ENCODE data around the gene SLC9A7.
A peak's percentile ranks its signal among the peaks of the same experiment; 100 is the strongest.

Gene SLC9A7

DNA sequence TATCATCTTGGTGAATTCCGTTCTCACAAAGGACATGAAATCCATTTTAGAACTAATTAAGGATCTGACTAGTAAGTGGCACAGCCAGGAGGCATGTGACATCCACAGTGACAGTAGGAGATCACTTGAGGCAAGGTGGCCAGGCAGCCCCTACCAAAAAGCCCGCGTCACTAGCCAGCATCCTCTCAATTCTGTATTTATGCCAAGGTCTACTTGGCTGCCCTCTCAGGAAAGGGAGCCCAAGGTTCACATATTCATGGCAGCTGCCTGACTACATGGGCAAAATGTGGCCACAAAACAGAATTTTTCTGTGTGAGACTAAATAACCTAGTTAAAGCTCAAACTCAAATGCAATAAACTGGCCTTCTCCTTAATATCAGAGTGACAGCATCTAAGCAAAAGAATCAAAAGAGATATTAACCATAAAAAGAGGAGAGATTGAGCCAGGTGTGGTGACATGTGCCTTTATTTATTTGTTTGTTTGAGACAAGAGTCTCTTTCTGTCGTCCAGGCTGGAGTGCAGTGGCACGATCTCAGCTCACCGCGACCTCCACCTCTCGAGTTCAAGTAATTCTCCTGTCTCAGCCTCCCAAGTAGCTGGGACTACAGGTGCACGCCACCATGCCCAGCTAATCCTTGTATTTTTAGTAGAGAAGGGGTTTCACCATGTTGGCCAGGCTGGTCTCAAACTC lies 51.5 kb downstream of the SLC9A7 start:
- no peak for DNase-seq (ENCODE audit: low read depth in 1 of 2, low spot score in 1 of 2)

DNA sequence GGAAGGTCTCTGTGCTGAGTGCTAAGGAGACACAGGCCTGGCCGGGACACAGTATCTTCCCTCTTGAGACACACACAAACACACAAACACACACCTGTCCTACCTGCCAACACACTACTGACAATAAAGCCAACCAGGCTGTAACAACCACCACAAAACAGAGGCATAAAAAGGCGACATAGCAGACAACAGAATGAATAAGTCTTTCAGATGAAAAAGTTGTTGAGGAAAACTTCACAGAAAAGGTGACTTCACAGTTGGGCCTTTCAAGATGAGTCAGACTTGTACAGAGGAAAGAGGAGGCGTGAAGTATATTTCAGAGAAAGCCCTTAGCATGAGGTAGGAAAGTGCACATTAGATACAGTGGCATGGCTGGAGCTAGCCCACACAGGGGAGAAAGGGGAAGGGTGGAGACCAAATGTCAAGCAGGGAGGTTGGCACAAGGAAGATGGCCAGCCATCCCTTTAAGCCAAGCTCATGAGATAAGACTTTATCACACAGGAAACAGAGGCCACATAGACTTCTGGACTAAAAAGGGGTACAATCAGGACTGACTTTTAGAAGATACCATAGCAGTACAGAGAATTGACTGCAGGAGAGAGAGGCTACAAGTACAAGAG lies 54.0 kb downstream of the SLC9A7 start:
- no peak for DNase-seq (ENCODE audit: low read depth in 1 of 2, low spot score in 1 of 2)

DNA sequence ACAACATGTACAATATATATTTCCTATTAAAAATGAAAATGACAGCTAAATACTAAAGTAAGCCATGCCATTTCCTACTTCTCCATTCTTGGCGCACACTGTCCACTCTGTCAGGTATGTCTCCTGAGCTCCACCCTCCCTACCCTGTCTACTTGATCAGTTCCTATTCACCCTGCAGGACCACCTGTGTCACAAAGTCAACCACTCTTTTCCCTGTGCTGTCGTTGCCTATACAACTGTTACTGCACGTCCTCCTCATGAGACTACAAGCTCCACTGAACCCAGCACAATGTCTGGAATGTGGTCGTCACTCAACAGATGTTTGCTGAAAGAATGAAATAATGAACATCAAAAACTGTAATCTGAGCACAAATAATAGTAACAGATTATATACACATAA lies 54.9 kb downstream of the SLC9A7 start:
- DNase-seq (ENCODE audit: low read depth in 1 of 2, low spot score in 1 of 2) = no peak

DNA sequence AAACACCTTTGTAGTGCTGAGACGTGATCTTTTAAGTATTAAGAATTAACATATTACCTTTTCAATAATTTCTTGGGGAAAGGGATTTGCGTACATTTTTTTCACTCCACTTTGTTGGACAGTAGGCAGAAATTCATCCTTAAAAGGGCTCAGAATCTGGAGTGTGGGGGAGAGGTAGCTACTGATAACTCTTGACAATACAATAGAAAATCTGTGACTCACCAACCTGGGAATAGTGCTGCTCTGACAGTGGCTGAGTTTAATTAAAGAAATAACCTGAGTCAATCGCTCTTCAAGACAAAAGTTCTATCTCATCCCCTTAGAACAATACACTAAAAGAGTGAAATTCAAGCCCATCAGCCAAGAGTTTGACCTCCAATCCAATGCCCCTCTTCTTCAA lies 60.2 kb downstream of the SLC9A7 start:
- no peak for DNase-seq (ENCODE audit: low read depth in 1 of 2, low spot score in 1 of 2)

DNA sequence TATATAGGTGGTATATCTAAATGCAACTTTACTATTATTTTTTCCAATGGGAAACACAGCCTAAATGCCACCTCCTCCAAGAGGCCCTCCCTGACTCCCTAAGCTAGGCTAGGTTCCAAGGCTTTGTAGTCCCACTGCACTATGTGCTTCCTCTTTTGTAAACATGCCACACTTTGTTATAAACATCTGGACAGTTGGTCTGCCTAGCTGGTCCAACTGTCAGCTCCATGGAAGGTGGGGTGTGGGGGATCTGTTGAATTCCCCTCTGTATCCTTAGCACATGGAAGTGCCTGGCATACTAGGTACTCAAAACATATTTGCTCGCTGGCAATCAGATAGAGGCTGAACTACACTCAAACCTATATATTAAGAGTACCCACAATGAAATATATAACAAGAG lies 63.4 kb downstream of the SLC9A7 start:
- DNase-seq (ENCODE audit: low read depth in 1 of 2, low spot score in 1 of 2) = no peak

DNA sequence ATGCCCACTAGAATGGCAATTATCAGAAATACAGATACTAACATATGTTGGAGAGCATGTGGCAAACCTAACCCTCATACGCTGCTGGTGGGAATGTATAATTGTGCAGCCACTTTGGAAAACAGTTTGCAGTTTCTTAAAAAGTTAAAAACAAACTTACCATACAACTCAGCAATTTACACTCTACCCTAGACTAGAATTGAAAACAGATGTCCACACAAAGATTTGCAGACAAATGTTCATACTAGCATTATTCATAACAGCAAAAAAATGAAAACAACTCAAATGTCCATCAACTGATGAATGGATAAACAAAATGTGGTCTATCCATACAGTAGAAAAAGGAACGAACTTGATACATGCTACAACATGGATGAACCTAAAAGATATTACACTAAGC lies 64.4 kb downstream of the SLC9A7 start:
- no peak for DNase-seq (ENCODE audit: low read depth in 1 of 2, low spot score in 1 of 2)

DNA sequence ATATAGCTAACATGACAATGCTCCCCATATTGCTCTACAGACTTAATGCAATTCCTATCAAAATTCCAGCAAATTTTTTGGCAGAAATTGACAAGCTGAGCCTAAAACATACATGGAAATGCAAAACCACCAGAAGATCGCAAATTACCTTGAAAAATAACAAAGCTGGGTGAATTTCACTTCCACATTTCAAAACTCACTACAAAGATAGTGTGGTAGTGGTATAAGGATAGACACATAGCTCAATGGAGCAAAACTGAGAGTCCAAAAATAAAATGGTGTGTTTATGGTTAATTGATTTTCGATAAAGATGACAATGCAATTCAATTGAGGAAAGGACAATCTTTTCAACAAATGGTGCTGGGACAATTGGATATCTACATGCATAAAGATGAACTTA lies 65.8 kb downstream of the SLC9A7 start:
- DNase-seq (ENCODE audit: low read depth in 1 of 2, low spot score in 1 of 2) = no peak

DNA sequence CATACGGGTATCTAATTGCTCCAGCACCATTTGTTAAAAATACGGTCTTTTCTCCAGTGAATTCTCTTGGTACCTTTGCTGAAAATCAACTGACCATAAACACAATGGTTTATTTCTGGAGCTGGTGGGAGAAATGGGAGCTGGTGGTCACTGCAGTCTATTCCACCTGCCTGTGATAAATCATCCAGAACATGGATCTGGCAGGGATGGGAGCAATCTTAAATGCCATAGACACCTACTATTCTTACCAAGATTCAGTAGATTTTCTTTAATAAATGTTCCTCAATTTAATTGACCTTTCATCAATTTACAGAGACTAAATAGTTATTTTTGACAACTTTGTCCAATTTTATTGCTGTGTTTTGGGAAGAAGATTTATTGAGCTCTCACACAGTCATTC lies 68.1 kb downstream of the SLC9A7 start:
- no peak for DNase-seq (ENCODE audit: low read depth in 1 of 2, low spot score in 1 of 2)

DNA sequence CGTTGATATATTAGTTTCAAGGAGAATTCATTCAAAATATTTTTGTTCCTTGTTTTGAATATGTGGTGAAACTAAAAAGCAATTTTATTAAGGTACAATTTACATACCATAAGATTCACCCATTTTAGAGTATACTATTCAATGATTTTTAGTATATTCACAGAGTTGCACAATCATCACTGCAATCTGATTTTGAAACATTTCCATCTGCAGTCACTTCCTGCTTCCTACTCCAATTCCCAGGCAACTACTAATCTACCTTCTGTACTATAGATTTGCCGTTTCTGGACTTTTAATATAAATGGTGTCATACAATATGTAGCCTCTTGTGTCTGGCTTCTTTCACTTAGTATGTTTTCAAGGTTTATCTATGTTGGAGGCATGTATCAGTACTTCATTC lies 71.3 kb downstream of the SLC9A7 start:
- no peak for DNase-seq (ENCODE audit: low read depth in 1 of 2, low spot score in 1 of 2)

DNA sequence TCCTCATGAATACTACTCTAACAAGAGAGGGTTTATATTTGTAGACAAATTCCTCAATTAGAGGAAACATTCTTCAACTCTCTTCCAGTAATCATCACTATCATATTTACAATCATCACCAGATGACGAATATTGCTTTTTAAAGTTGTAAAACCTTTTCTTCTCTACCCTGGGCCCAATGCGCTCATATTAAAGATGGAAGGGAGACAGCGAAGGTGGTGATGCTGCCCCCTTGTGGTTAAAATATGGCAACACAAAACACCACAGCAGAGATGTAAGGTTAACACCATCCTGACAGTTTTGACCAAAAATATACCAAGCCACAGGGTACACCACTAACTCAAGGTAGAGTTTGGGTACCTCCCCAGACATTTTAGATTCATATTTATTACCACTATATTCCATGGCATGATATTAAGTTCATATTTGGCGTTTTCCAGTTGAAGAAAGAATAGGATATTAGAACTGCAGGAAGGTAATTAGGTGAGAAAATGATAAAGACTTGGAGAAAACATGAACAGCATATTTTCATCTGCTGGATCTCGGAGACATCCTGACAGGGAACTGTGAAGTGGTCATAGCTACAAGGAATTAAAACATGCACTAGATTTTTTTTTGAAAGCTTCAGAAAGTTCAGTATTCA lies 72.8 kb downstream of the SLC9A7 start:
- peak in 1 of 2 donors; percentile 8 for DNase-seq (ENCODE audit: low read depth in 1 of 2, low spot score in 1 of 2)

DNA sequence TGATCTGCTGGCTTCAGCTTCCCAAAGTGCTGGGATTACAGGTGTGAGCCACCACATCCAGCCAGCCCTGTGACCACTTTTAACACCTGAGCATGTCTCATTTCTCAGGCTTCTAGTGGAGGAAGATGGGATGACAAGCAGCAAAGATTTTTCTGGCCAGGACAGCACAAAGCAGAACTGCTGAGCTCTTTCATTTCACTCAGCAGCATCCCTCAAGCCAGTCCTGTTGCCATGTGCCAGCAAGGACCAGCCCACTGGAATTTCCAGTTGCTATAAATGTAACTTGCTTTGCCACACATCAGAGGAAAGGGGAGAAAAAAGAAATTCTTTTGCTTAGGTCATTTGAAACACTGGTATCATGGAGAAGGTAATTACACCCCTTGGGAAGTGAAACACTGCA lies 75.9 kb downstream of the SLC9A7 start:
- no peak for DNase-seq (ENCODE audit: low read depth in 1 of 2, low spot score in 1 of 2)

DNA sequence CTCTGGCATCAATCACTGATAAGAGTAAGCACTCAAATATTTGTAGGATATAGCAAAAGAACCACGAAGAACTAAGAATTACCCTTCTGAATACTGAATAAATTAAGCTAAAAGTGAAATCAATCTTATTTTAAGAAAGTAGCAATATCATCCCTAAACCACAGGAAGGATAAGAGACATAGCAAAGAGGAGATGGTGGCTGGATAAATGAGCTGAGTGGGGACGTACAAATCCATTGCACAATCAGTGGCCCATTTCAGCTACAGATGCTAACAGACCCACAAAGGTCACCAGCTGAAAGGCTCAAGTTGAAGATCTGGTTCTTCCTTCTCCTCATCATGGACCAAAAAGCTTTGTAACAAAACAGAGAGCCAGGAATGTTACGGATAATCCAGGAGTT lies 77.1 kb downstream of the SLC9A7 start:
- DNase-seq (ENCODE audit: low read depth in 1 of 2, low spot score in 1 of 2) = no peak

DNA sequence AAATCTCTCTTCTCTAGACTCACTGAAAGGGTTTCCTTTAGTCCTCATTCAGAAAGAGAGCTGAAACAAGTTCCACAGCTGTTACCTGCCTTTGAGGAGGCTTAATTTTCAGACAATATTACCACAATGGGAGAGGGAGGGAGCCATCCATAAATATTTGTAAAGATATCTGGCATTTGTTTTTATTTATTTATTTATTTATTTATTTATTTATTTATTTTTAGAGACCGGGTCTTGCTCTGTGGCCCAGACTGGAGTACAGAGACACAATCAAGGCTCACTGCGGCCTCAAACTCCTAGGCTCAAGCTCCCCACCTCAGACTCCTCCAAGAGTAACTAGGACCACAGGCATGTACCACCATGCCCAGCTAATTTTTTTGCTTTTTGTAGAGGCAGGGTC lies 80.7 kb downstream of the SLC9A7 start:
- DNase-seq (ENCODE audit: low read depth in 1 of 2, low spot score in 1 of 2) = no peak

DNA sequence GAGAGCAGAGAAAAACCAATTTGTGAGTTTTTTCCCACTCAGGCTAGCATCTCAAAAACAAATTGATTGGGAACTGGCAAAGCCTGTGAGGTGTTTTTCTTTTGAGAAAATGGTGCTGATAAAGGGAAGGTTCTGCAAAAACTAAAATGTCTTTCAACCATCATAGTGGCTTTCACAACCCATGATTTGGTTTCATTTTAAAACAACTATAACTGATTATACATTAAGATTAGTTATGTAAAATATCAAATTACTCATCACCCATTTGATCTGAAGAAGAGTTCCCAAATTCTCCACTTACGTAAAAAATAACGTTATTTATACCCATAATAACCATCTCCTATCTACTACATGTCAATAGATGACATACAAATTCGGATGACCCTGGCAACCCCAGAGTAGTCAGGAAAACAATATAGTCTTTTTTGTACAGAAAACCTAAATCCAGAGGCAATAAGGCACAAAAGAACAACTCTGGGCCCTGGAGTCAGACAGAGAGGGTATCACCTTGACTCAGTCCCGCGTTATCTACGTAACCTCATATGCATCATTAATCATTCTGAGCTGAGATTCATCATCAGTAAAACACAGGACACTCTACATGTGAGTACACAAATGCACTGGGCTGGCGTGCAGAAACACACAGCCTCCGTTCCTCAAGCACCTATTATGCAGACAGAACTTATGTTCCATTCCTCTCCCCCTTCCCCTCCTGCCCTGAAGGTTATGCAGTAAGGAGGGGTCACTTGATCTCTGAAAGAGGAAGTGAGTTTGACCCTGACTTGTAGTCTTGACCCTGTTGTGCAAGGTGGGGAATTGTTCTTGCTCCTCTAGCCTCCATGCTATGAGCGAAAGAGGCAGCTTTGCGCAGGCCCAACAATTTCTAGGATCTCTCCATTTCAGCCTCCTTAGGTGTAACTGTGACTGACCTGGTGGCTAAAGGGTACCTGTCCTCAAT lies 82.2 kb downstream of the SLC9A7 start:
- DNase-seq (ENCODE audit: low read depth in 1 of 2, low spot score in 1 of 2) = no peak

DNA sequence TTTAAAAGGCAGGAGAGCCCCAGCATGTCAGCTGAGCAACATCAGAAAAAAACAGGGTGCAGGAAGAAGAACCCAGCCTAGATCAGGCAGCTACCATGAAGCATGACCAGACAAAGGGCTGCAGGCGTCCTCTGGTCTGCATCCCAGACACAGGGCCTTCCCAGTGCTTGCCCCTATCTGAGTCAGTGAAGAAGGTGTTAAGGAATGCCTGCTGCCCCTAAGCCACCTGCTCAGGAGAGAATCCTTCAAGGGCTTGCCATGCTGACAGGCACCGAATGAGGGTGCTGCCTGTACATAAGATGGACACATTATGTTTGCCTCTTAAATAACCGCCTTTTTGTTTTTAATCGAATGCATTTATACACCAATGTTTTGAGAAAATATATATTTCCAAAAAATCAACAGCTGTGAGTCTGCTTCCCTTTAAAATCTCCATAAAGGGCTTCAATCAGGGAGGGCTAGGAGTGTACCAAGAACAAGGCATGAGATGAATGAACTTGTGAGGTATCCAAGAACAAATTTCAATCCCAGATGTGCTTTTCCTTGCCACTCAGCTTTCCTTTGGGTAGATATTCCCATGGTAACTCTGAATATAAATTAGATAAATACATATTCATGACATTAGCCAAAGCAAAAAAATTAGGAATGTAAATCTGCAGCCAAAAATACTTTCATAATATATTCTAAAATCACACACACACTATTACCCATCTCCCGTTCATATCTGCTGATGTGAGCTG lies 85.1 kb downstream of the SLC9A7 start:
- DNase-seq (ENCODE audit: low read depth in 1 of 2, low spot score in 1 of 2) = no peak

DNA sequence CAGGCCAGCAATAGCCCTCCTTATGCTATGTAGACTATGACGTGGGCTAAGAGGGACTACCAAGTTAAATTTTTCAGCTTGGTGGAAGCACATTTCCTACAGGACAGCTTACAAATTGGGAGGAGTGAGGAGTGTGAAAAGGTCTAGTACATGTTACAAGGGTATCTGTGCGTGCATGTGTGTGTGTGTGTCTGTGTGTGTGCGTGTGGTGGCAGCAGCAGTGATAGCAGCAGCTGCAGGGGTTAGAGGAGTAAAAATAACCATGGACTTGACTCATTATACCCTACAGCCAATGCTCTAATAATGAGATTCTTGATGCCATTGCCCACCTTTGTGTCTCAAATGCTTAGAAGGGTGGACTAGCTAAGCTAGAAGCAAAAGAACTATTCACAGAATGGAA lies 88.6 kb downstream of the SLC9A7 start:
- DNase-seq (ENCODE audit: low read depth in 1 of 2, low spot score in 1 of 2) = no peak

DNA sequence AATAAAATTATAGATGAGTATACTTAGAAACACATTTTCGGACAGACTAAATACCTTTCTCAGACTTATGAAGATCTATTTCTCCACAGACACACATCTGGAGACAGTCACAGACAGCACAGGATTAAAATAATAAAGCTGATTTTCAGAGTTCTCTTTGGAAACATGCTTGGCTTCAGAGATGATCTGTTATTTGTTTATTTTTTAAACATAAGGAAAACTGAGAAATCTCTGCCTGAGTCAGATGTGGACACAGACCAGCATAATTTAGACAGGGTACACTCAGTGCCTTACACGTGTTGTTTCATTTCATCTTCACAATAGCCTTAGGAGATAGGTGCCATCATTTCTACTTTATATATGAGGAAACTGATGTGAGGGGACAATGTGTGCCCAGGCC lies 92.1 kb downstream of the SLC9A7 start:
- no peak for DNase-seq (ENCODE audit: low read depth in 1 of 2, low spot score in 1 of 2)

DNA sequence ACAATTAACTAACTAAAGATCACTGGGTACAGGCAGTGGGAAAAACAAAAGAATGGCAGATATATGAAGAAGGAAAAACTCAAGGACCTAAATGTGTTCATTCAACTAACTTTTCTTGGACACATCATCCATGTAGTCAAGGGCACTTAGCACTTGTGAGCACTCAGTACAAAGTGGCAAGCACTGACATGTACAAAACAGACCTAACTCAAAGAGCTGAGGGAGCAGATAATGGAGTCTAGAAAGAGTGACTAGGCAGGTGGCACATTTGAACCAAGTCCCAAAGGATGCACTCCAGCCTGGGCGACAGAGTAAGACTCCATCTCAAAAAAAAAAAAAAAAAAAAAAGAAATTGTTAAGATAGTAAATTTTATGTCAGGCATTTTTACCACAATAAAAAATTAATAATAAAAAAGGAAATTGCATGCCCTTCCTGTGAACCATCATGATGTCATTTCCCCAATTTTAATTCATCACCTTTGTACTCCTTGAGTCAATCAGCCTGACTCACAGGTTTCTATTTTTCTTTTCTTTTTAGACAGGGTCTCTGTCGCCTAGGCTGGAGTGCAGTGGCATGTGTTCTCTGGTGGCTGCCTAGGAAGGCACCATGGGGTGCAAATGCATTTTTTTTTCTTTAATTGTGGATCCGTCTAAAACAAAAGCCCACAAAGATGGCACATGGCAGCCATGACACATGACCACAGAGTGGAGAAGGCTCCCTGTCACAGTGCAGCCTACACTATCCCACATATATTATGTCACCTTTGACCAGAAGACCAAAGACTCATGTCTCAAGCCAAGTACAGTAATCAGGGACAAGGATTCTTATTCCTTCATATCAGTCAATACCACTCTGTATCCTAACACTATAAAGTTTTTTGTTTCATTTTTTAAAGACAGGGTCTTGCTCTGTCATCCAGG lies 93.4 kb downstream of the SLC9A7 start:
- no peak for DNase-seq (ENCODE audit: low read depth in 1 of 2, low spot score in 1 of 2)

DNA sequence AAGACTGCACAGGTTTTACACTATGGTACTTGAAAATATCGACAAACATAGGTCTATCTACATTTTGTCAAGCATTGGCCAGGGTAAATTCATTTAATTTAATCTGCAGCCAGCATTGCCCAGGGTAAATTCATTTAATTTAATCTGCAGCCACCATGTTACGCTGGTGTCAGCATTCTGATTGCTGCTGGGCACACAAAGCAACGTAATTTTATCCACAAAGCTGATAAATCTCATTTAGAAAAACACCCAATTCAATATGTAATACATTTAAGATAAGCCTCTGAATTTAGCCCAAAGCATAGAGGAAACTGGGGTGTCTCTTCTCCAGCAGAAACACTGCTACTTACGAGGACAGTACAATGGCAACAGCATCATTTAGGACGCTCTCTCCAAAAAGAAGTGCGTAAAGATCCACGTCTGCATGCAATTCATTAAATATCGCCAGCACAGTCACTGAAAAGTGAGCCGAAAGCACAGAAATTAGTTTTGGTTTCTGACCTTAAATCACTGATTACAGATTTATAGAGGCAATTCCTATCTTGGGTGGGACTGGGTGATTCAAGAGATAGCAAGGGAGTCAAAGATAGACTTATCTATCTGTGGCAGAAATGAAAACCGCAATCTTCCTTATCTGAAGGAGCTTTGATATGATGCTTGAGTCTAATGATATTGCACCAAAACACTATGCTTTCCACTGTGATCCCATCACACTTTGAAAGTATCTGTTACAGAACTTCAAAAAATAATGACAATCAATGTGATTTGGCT lies 96.5 kb downstream of the SLC9A7 start:
- no peak for DNase-seq (ENCODE audit: low read depth in 1 of 2, low spot score in 1 of 2)

All from activated T-helper 1 cell treated with anti-CD3 and anti-CD28 coated beads, Interleukin-2, amount 50 U/mL, for 16 hours (primary cell).